Activated CD8-positive, alpha-beta T cell treated with anti-CD3 and anti-CD28 coated beads for 36 hours (primary cell): Measurements from ENCODE around the gene NLGN4Y. TPM values are rescaled to one million over a fixed set of nuclear protein-coding genes. Genes with fewer than 3 reads are reported as not detected.

Experiments used
- ATAC-seq: fragments of 200-7000 bp; cut with Tn5 transposase; one replicate; pipeline ENCODE4 v1.10.0; 2021; ENCODE audit warnings: mild to moderate bottlenecking, moderate library complexity
- CTCF ChIA-PET: fragments of 350-600 bp; sonication (Branson Sonifier 250); formaldehyde crosslinking; loops from one replicate; lab custom pipeline; 2021; ENCODE audit warnings: antibody characterized with exemption; lab: Charles Lee
- POLR2A ChIA-PET: fragments of 350-600 bp; sonication (Branson Sonifier 250); formaldehyde crosslinking; loops from one replicate; lab custom pipeline; 2021; ENCODE audit warnings: antibody characterized with exemption; lab: Charles Lee
- DNase-seq: peaks from one replicate; pipeline ENCODE4 v3.0.0-alpha.2; 2020
- H3K27ac Mint-ChIP-seq: one replicate; pipeline ENCODE4 v1.8.0; 2021; ENCODE audit warnings: mild to moderate bottlenecking, mixed read lengths
- H3K27me3 Mint-ChIP-seq: one replicate; pipeline ENCODE4 v1.8.0; 2021; ENCODE audit warnings: mixed read lengths
- H3K36me3 Mint-ChIP-seq: one replicate; pipeline ENCODE4 v1.8.0; 2021; ENCODE audit warnings: low read depth, mixed read lengths
- H3K4me1 Mint-ChIP-seq: one replicate; pipeline ENCODE4 v1.8.0; 2021; ENCODE audit warnings: low read depth, mixed read lengths
- H3K4me3 Mint-ChIP-seq: one replicate; pipeline ENCODE4 v1.8.0; 2021; ENCODE audit warnings: mild to moderate bottlenecking, moderate library complexity, mixed read lengths
- H3K9me3 Mint-ChIP-seq: one replicate; pipeline ENCODE4 v1.8.0; 2021; ENCODE audit warnings: mixed read lengths
- CTCF ChIP-seq: fragments of 200-600 bp; IDR thresholded peaks from one replicate; pipeline ENCODE4 v1.8.0; 2022; ENCODE audit warnings: antibody characterized with exemption, mild to moderate bottlenecking
- intact Hi-C: fragments of 100-400 bp; cut with micrococcal nuclease; formaldehyde crosslinking; loops from one replicate; pipeline ENCODE4 v1.10.0; 2022
- total RNA-seq, 2 experiments: library from RNA; stranded (reverse); gene quantifications; one replicate each; pipeline ENCODE4 v1.2.3, GENCODE V29; 2021

The NLGN4Y gene
- total RNA-seq, 2 experiments from 2014 or later, result 0.22 to 0.25 TPM

- no peak for DNase-seq
- ChIA-PET CTCF (no interaction called here), POLR2A (no interaction called here)
- H3K27ac Mint-ChIP-seq, result no peak overlapping the region
- intact Hi-C loops, result no loop called here
- H3K4me1 Mint-ChIP-seq, result no peaks in the 10 kb centered on the region
- ATAC-seq, result no peak
- no peak overlapping the region for H3K4me3 Mint-ChIP-seq
- no peaks in the 10 kb centered on the region for H3K27me3 Mint-ChIP-seq
- no peak for TF ChIP-seq CTCF
- no peaks in the 10 kb centered on the region for H3K9me3 Mint-ChIP-seq
- H3K36me3 Mint-ChIP-seq, result no peaks in the 10 kb centered on the region
These were observed 94.2 kb downstream of the NLGN4Y start for GRCh38 chrY:14618513-14618912.

GRCh38 chrY:14628208-14628607 is 103.9 kb downstream of the NLGN4Y start:
- H3K27ac Mint-ChIP-seq, result no peak overlapping the region
- intact Hi-C loops, result no loop called here
- H3K27me3 Mint-ChIP-seq, result no peaks in the 10 kb centered on the region
- no peaks in the 10 kb centered on the region for H3K4me1 Mint-ChIP-seq
- no peak for DNase-seq
- ChIA-PET POLR2A (no interaction called here), CTCF (no interaction called here)
- H3K36me3 Mint-ChIP-seq, result no peaks in the 10 kb centered on the region
- no peaks in the 10 kb centered on the region for H3K9me3 Mint-ChIP-seq
- TF ChIP-seq CTCF, result no peak
- H3K4me3 Mint-ChIP-seq, result no peak overlapping the region
- ATAC-seq, result no peak

GRCh38 chrY:14631676-14632075 is 107.3 kb downstream of the NLGN4Y start:
- H3K36me3 Mint-ChIP-seq, result no peaks in the 10 kb centered on the region
- CTCF ChIA-PET, result no interaction called here
- intact Hi-C loops, result no loop called here

GRCh38 chrY:14633718-14634117 is 109.4 kb downstream of the NLGN4Y start:
- no peaks in the 10 kb centered on the region for H3K36me3 Mint-ChIP-seq
- DNase-seq, result no peak
- intact Hi-C loops, result no loop called here
- H3K4me1 Mint-ChIP-seq, result no peaks in the 10 kb centered on the region
- no peak overlapping the region for H3K4me3 Mint-ChIP-seq
- no peaks in the 10 kb centered on the region for H3K9me3 Mint-ChIP-seq
- TF ChIP-seq CTCF, result no peak
- ChIA-PET POLR2A (no interaction called here), CTCF (no interaction called here)
- no peak overlapping the region for H3K27ac Mint-ChIP-seq
- no peaks in the 10 kb centered on the region for H3K27me3 Mint-ChIP-seq
- no peak for ATAC-seq

More at GRCh38 chrY:14631676-14632075, 107.3 kb downstream of the NLGN4Y start:
- Mint-ChIP-seq H3K9me3 (no peaks in the 10 kb centered on the region), H3K27ac (no peak overlapping the region), H3K27me3 (no peaks in the 10 kb centered on the region), H3K4me3 (no peak overlapping the region), H3K4me1 (no peaks in the 10 kb centered on the region)
- TF ChIP-seq CTCF, result no peak
- DNase-seq, result no peak
- ATAC-seq, result no peak
- POLR2A ChIA-PET, result no interaction called here

- TF ChIP-seq CTCF, result no peak
- H3K27ac Mint-ChIP-seq, result no peak overlapping the region
- intact Hi-C loops, result no loop called here
- no peaks in the 10 kb centered on the region for H3K36me3 Mint-ChIP-seq
- CTCF ChIA-PET, result no interaction called here
- ATAC-seq (no peak), DNase-seq (no peak)
- H3K4me1 Mint-ChIP-seq, result no peaks in the 10 kb centered on the region
- H3K4me3 Mint-ChIP-seq, result no peak overlapping the region
- H3K9me3 Mint-ChIP-seq, result no peaks in the 10 kb centered on the region
- no peaks in the 10 kb centered on the region for H3K27me3 Mint-ChIP-seq
- POLR2A ChIA-PET, result no interaction called here
These were observed 110.6 kb downstream of the NLGN4Y start for GRCh38 chrY:14634954-14635353.
